SHP77 (cell line): ENCODE measurements around the gene SAMD11.

Experiments
- DNase-seq, 2 experiments: peaks; one replicate each; lab custom pipeline; 2025; lab: John Stamatoyannopoulos, UW

SAMD11 gene

DNA sequence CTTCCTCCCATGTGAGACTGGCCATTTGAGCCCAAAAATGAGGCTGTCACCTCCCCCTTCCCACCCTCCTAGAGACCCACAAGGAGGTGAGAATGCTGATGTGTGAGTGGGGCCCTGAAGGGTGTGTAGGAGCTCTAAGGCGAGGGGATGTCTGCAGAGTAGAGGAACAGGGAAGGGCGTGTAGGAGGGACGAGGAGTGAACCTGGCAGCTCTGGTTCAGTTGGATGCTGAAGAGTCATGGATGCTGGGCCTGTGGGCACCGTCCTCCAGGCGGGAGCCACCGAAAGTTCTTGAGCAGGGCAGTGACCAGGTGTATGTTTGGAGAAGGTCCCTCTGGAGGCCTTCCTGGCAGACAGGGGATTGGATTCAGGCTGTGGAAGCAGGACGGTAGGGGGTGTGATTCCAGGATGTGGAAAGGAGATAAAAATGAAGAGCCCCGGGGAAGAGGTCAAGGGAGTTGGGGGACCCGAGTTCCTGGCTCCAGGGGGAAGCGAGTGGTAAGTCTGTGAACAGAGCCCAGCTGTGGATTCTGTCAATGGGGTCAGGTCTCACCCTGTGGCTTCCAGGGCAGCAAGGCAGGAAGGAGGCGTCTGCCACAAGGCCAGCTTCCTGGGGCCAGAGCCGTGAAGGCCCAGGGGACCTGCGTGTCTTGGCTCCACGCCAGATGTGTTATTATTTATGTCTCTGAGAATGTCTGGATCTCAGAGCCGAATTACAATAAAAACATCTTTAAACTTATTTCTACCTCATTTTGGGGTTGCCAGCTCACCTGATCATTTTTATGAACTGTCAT is 7.9 kb downstream of the SAMD11 start:
- DNase-seq: no peak

DNA sequence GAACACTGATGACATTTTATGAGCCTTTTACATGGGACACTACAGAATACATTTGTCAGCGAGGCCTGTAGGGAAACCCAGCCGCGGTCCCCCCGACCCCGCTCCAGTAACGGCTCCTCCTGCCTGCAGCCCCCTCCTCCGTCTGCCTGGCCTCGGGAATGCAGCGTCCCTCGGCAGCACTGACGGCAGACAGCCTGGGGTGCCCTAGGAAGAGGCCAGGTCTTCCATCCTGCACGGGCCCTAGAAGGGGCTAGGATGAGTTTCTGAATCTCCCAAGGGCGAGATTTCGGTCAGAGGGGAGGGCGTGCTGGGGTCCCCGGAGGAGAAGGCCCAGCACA is 8.4 kb downstream of the SAMD11 start:
- no peak for DNase-seq

DNA sequence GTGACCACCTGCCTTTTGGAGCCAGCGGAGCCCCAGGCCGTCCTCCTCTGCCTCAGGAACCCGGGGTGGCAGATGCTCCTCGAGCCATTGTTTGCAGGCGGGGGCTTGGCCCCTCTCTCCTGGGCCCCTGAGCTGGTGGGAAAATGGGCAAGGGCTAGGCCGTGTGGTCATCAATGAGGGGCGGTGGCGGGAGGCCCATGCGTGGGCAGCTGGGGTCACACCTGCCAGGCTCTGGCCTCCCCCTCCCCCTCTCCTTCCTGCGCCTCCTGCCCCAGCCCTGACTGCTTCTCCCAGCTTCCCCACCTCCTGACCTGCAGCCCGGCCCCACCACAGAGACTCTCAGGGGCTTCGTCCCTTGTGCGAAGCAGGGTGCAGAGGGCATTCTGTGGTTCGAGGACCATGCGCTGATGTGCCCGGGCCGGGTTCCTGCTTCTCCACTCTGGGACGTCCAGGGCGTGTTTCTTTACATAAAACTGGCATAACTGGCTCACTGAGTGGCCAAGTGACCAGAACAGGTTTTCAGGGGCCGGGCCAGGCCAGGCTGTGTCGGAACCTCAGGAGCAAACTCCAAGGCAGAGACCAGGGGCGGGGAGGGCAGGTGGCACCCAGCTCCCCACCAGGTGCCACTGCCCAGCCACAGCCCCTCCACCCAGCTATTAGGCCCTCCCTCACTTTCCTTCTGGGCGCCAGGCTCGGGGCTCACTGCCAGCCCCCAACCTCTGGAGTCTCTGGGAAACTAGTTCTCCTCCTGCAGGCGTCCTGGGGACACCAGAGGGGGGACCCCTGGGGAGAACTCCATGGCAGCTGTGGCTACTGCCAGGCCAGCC is 9.3 kb downstream of the SAMD11 start:
- no peak for DNase-seq

DNA sequence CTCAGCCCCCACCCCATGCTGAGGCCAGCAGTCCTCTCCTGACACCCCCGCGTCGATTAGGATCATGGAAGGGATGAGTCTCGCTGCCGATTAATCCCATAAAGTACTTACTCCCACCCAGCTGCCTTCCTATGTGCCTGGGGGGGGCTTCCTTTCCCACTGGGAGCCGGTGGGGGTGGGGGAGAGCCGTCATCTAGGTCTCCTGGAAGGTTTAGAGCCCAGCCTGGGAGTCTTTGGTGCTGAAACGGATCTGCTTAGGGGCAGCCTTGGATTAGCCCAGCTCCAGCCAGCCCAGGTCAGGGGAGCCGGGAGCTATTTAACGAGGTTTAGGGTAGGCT is 9.8 kb downstream of the SAMD11 start:
- DNase-seq: no peak

DNA sequence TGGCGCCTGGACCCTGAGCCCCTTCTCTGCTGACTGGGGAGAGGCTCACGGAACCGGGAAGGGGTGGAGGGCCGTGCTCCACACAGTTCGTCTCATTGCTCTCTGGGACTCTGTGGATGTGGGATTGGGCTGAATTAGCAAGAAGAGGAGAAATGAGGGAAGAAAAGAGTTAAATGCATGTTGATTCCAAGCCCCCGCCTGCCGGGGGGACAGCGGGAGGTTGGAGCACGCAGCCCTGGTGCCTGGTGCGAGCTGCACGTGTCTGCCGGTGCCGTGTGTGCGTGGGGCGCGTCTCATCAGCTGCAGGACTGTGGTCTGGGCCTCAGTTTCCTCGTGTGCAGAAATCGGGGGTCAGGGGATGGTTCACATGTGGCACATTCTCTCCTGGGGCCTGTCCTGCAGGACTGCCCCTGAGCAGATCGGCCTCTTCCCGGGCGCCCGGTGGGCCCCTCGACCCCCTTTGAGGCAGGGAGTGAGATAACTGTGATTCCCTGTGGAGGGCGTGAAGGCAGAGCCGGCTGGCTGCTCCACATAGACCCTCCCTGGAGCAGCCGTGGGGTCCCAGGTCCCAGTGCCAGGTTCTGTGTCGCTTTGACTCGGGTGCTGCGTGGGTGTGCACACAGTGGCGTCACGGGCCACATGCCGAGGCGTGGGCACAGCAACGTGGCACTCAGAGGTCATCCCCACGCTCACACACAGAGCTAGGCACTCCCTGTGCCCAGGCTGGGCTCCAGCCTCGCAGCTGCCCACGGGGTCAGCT is 11.4 kb downstream of the SAMD11 start:
- DNase-seq: no peak

DNA sequence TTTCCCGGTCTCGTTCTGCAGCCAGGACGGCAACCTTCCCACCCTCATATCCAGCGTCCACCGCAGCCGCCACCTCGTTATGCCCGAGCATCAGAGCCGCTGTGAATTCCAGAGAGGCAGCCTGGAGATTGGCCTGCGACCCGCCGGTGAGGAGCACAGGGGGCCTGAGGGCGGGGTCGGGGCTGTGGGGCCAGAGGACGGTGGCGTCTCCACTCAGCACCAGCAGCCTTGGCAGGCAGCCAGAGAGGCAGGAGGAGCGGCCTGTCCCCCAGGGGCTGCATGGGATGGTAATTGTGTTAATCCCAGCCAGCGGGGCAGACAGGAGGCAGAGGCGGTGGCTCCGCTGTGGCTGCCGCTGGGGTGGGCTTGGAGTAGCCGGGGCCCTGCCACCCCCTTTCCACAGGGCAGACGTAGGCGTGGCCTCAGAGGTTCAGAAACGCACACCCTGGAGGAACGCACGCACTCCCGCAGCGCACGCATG is 12.1 kb downstream of the SAMD11 start:
- DNase-seq: peak in 1 of 2 experiments; percentile 67

DNA sequence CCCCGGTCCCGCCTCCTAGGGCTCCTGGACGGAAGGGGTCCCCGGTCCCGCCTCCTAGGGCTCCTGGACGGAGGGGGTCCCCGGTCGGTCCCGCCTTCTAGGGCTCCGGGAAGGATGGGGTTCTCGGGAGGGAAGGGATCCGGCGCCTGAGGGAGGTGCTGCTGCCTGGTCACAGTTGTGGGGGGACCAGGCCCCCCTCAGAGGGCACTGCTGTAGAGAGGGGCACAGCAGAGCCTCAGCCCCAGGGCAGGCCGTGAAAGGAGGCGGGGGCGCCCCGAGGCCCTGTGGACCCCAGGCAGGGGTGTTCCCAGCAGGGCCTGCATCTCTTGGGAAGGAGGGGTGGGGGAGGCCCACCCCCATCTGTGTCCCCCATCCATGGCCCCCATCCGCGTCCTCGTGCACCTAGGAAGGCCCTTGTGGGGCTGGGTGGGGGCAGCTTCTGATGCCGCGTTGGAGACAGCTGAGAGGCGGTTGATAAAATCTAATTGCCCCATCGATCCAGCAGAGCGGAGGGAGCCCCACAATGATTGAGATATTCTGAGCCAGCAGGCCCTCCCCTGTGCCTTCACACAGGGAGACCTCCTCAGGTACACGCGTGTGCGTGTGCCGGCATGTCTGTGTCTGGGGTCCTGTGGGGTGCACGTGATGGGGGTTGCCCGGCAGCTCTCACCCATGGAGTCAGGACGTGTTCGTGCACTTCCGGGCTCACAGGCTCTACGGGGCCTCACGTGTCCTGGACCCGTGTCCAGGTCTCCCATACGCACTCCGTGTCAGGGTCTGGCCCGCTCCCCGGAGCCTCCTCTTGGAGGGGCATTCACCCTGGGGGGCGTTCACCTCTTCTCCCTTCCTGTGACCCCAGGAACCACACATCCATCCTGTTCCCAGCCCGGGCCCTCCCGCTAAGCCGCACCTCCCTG is 12.9 kb downstream of the SAMD11 start:
- DNase-seq: no peak

DNA sequence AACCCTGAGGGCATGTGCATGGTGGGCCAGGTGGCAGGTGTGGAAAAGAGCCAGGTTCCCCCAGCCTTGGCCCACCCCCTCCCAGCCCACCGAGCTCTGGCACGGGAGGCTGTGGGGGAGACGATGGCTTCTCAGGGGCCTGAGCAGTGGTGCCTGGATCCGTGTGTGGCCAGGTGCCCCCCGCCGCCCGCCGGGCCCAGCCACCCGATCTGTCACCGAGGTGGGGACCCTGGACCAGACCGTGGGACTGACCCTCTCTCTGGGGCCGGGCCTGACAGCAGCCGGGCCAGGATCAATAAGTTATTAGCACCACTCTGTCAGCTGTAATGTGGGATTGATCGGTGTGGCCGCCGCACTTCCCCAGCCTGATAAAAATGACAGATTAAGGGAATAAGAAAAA is 13.8 kb downstream of the SAMD11 start:
- no peak for DNase-seq

DNA sequence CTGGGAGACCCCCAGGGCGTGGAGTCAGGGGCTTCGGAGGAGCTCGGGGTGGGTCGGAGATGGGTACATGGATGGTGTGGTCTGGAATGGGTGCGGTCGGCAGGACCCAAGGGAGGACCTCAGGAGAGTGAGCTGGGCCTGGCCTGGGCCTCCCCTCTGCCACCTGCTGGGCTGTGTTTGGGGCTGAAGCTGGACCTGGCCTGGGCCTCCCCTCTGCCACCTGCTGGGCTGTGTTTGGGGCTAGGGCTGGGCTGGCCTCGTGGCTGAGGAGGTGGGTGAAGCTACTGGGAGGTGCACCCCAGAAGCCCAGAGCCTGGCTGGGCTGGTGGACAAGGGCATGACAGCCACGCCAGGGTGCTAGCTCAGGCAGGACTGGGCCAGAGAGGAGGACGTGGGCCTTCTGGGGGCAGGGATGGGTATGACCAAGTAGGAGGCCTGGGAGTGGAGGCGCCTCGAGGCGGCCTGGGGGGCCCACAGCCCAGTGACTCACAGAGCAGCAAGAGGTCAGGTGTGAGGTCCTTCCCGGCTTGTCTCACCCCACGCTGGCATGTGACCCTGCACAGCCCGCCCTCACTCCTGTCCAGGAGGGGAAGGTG is 14.5 kb downstream of the SAMD11 start:
- DNase-seq: peak in 1 of 2 experiments; percentile 62

DNA sequence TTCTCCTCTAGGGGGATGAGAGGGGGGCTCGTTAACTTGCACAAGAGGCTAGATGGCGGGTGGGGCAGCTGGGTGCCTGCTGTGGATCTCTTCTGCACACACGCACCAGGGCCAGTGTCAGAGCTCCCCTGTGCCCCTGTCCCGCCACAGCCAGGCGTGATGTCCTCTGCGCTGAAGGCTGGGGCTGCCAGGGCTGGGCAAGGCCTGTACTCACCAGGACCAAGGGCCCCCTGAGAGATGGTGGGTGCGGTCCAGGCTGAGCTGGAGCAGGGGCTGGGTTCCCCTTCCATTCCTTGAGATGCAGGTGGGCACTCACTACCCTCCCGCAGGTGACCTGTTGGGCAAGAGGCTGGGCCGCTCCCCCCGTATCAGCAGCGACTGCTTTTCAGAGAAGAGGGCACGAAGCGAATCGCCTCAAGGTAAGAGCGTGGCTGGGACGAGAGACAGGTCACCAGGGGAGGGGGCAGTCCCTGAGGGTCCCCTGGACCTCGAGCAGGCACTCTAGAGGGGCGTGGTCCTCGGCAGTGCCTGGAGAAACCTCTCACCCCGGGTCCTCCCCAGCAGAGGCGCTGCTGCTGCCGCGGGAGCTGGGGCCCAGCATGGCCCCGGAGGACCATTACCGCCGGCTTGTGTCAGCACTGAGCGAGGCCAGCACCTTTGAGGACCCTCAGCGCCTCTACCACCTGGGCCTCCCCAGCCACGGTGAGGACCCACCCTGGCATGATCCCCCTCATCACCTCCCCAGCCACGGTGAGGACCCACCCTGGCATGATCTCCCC is 15.2 kb downstream of the SAMD11 start:
- peak in 1 of 2 experiments; percentile 27 for DNase-seq

DNA sequence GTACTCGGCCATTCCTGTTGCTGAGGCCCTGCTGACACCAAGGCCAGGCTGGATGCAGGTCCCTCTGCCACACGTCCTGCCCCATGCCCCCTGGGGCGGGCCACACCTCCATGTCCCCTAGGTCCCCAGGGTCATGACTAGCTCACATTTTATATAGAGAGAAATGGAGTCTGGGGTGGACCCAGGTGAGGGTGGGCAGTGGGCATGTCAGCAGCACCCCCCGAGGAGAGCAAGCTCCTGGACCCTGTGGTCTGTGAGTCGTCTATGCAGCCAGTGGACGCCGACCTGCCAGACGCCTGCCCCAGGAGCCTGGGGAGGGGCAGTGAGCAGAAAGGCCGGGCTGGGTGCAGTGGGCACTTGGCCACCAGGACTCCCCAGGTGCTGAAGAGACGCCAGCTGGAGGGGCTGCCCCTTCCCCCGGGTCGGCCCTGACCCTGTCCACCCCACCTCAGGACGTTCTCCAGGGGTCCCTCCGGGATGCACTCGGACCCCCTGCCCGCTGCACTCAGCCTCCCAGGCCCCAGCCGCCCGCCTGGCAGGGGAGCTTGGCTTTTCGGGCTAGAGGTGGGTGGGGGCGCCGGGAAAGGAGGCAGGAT is 15.9 kb downstream of the SAMD11 start:
- no peak for DNase-seq

DNA sequence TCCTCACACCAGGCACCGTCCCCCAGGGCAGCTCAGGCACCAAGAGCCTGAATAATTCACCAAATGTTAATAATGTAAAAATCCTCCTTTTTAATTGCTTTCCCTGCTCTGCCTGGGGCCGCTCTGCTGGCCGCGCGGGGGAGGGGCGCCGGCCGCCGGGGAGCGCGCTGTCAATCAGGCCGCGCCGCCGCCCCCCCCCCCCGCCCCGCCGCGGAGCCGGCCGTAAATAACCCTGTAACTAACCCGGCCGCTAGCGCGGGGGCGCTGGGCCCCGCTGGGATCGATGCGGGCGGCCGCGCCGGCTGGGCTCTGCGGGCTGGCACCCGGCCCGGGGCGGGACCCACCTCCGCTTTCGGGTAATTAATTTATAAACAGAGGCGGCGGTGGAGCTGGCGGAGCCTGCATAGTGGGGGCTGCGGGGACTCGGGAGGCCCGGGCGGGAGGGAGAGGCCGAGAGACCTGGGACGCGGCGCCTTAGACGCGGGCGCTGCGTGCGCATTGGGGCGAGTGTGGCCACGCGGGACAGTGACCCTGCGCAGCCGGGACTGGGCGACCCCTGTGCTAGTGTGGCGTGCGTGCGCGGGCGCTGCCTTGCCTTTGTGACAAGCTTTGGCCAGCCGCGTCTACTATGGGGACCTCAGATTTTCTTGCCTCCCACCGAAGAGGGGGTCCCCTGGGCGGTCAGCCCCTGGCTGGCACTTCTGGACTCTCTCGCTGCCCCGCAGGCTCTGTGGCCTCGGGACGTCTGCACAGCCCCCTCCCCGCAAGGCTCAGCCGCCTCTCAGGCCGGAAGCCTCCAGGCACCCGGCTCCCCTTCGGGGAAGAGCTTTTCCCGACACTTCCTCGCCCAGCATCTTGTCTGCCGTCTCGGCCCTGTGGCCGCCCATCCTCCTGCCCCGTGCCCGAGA is 16.6 kb downstream of the SAMD11 start:
- DNase-seq: peak; percentile 60 to 62

DNA sequence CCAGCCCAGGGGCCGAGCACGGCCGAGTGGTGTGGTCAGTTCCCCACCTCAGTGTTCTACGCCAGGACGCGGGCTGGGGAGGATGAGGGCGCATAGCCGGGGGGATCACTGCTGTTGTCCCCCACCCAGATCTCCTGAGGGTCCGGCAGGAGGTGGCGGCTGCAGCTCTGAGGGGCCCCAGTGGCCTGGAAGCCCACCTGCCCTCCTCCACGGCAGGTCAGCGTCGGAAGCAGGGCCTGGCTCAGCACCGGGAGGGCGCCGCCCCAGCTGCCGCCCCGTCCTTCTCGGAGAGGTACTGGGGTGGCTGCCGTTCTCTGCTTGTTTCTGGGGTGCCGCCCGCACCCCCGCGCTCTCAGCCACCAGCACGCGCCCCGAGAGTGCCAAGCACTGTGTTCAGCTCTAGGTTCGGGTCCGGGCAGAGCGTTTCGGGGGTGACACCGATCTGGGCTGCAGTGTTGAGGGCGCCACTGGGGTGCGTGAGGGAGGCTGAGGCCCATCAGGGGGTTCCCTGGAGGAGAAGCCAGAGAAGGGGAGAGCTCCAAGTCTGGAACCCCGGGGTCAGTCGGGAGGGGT is 17.4 kb downstream of the SAMD11 start:
- no peak for DNase-seq

DNA sequence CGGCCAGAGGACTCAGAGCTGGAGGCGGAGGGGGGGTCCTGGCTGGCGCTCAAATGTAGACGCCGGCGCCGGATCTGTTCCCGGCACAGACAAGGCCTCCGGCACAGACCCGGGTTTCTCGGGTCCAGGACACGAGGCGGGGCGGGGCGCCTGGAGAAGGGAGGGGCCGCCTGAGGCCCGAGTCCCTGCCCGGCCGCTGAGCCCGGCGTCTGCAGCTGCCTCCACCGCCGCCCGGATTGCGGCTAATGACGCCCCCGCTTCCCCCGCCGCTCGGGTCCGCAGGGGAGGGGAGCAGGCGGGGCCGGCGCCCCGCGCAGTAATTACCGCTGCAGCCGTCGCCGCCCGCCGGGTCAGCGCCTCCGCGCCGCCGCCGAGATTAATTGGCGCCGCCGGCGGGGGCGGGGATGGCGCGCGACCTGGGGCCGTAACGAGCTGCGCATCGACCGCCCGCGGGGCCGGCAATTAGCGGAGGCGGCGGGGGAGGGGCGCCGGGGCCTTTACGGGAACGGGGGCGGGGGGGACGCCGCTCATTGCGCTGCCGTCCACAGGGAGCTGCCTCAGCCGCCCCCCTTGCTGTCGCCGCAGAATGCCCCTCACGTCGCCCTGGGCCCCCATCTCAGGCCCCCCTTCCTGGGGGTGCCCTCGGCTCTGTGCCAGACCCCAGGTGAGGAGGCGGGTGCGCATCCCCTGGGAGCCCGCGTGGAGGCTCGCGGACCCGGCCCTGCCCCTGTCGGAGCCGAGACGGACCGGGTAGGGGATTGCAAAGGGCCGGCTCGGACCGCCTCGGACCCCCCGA is 18.1 kb downstream of the SAMD11 start:
- peak; percentile 57 to 76 for DNase-seq

DNA sequence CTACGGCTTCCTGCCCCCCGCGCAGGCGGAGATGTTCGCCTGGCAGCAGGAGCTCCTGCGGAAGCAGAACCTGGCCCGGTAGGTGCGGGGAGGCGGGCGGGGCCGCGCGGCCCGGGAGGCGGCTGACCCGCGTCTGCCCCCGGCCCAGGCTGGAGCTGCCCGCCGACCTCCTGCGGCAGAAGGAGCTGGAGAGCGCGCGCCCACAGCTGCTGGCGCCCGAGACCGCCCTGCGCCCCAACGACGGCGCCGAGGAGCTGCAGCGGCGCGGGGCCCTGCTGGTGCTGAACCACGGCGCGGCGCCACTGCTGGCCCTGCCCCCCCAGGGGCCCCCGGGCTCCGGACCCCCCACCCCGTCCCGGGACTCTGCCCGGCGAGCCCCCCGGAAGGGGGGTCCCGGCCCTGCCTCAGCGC is 18.7 kb downstream of the SAMD11 start:
- peak in 1 of 2 experiments; percentile 26 for DNase-seq

DNA sequence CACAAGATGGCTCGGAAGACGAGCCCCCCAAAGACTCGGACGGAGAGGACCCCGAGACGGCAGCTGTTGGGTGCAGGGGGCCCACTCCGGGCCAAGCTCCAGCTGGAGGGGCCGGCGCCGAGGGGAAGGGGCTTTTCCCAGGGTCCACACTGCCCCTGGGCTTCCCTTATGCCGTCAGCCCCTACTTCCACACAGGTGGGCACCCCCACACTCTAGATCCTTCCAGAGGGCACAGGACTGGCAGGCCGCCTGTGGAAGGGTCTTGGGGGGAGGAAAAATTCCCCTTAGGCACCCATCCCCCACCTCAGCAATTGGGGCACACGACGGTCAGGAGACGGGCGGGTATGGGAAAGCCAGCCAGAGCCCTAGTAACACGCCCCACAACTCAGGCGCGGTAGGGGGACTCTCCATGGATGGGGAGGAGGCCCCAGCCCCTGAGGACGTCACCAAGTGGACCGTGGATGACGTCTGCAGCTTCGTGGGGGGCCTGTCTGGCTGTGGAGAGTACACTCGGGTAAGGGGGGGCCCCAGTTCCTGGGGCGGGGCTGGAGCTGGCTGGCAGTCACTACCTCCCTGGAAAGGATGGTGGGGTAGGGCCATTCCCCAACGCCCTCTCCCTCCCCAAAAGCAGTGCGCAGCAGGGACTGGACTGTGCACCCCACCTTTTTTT is 19.3 kb downstream of the SAMD11 start:
- no peak for DNase-seq
